AG20443 (cell line): Measurements from ENCODE around the gene SOCS7.

Experiments
- DNase-seq: peaks from one replicate; pipeline ENCODE4 v3.0.0; 2012; ENCODE audit warnings: low spot score, mixed read lengths

The SOCS7 gene

GRCh38 chr17:38364741-38365140 lies 13.1 kb downstream of the SOCS7 start:
- no peak for DNase-seq

- DNase-seq, result no peak
These were observed 17.7 kb downstream of the SOCS7 start for GRCh38 chr17:38369124-38369886.

- no peak for DNase-seq
These were observed 27.8 kb downstream of the SOCS7 start for GRCh38 chr17:38379448-38379847.

GRCh38 chr17:38395090-38395489 lies 43.4 kb downstream of the SOCS7 start:
- no peak for DNase-seq

GRCh38 chr17:38397227-38397626 lies 45.6 kb downstream of the SOCS7 start:
- DNase-seq, result no peak

GRCh38 chr17:38400286-38400685 lies 48.6 kb downstream of the SOCS7 start:
- no peak for DNase-seq

GRCh38 chr17:38401459-38401858 lies 49.8 kb downstream of the SOCS7 start:
- no peak for DNase-seq

- no peak for DNase-seq
These were observed 51.3 kb downstream of the SOCS7 start for GRCh38 chr17:38402897-38403296.

- peak; percentile 67 for DNase-seq
These were observed 51.8 kb downstream of the SOCS7 start for GRCh38 chr17:38403491-38403890.

- DNase-seq, result no peak
These were observed 52.7 kb downstream of the SOCS7 start for GRCh38 chr17:38404174-38404943.

GRCh38 chr17:38405654-38406053 lies 54.0 kb downstream of the SOCS7 start:
- DNase-seq, result no peak

- no peak for DNase-seq
These were observed 58.6 kb downstream of the SOCS7 start for GRCh38 chr17:38410201-38410600.

- peak; percentile 73 for DNase-seq
These were observed 63.9 kb downstream of the SOCS7 start for GRCh38 chr17:38415250-38416194.

- DNase-seq, result no peak
These were observed 65.2 kb downstream of the SOCS7 start for GRCh38 chr17:38416840-38417209.

GRCh38 chr17:38417210-38417951 lies 65.7 kb downstream of the SOCS7 start:
- DNase-seq, result no peak

GRCh38 chr17:38418062-38418692 lies 66.5 kb downstream of the SOCS7 start:
- no peak for DNase-seq

- peak; percentile 41 for DNase-seq
These were observed 67.3 kb downstream of the SOCS7 start for GRCh38 chr17:38418693-38419507.

- no peak for DNase-seq
These were observed 67.9 kb downstream of the SOCS7 start for GRCh38 chr17:38419508-38419981.

- DNase-seq, result no peak
These were observed 68.9 kb downstream of the SOCS7 start for GRCh38 chr17:38420518-38420917.
